NB4 (cell line): ENCODE results near the gene OR13J1.

Experiments
- DNase-seq: peaks from one replicate; pipeline ENCODE4 v3.0.0; 2010; ENCODE audit warnings: low read depth
- H3K4me3 ChIP-seq: one replicate; pipeline ENCODE4 v1.5.1; 2011; ENCODE audit warnings: mild to moderate bottlenecking, low read depth, low read length, moderate library complexity
- MYC ChIP-seq: IDR thresholded peaks from 2 replicates; pipeline ENCODE4 v1.6.1; 2011; ENCODE audit warnings: low read depth, low read length
- POLR2A ChIP-seq: IDR thresholded peaks from 2 replicates; pipeline ENCODE4 v1.6.1; 2011; ENCODE audit warnings: mild to moderate bottlenecking; ENCODE audit not compliant: insufficient read length; ENCODE audit errors: extremely low read depth
- TF ChIP-seq, protein P1 (sequence below): IDR thresholded peaks from 2 replicates; pipeline ENCODE4 v1.6.1; 2011; ENCODE audit warnings: low read depth, low read length
- TF ChIP-seq, protein P2 (sequence below): IDR thresholded peaks from one replicate; pipeline ENCODE4 v1.5.1; 2012; ENCODE audit warnings: low read depth, low read length

Gene OR13J1

DNA sequence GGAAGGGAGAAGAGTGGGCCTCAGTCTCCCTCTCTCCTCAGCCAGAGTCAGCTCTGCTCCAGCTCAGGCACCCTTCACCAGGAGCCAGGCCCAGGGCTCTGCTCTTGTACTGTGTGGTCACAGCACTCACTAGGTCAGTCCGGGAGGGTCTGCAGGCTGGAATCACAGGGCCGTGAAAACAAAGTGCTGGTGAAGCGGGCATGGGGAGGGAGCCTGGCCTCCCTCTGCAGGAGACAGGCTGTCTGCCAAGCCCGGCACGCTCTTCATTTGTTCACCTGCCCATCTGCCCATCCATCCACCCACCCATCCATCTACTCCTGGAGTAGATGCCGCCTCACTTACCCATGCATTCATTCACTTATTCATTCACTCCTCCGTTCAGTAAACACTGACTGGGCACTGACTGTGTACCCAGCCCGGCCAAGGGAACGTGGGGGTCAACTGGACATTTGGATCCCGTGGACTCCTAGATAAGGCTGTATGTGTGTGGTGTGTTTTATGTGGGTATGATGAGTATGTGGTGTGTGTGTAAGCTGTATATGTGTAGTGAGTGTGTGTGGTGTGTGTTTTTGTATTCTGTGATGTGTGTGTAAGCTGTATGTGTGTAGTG is 42.7 kb upstream of the OR13J1 start:
- TF ChIP-seq POLR2A (no peak), MYC (no peak)
- TF ChIP-seq, protein P1, sequence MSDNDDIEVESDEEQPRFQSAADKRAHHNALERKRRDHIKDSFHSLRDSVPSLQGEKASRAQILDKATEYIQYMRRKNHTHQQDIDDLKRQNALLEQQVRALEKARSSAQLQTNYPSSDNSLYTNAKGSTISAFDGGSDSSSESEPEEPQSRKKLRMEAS: no peak
- TF ChIP-seq, protein P2, sequence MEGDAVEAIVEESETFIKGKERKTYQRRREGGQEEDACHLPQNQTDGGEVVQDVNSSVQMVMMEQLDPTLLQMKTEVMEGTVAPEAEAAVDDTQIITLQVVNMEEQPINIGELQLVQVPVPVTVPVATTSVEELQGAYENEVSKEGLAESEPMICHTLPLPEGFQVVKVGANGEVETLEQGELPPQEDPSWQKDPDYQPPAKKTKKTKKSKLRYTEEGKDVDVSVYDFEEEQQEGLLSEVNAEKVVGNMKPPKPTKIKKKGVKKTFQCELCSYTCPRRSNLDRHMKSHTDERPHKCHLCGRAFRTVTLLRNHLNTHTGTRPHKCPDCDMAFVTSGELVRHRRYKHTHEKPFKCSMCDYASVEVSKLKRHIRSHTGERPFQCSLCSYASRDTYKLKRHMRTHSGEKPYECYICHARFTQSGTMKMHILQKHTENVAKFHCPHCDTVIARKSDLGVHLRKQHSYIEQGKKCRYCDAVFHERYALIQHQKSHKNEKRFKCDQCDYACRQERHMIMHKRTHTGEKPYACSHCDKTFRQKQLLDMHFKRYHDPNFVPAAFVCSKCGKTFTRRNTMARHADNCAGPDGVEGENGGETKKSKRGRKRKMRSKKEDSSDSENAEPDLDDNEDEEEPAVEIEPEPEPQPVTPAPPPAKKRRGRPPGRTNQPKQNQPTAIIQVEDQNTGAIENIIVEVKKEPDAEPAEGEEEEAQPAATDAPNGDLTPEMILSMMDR: no peak

DNA sequence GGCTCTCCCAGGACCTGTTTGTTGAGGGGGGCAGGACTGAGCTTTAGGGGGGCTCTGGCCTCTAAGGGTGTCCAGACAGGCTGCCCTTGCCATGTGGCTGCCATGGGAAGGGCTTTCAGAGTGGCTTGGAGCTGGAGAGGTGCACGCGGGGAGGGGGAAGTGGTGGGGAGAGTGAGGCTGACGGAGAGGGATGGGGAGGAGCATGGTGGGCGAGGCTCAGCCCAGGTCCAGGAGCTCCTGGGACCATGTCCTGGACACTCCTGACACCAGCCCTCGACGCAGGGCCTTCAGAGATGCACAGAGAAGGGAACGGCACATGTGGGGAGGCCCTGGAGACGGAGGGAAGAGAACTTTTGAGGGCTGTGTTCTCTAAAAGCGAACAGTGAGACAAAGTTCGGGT is 41.5 kb upstream of the OR13J1 start:
- H3K4me3 ChIP-seq: no peak overlapping the region
- no peak for DNase-seq
- no peak for TF ChIP-seq POLR2A

More for the DNA sequence above, 42.7 kb upstream of the OR13J1 start:
- no peak for DNase-seq
- H3K4me3 ChIP-seq: no peak overlapping the region

DNA sequence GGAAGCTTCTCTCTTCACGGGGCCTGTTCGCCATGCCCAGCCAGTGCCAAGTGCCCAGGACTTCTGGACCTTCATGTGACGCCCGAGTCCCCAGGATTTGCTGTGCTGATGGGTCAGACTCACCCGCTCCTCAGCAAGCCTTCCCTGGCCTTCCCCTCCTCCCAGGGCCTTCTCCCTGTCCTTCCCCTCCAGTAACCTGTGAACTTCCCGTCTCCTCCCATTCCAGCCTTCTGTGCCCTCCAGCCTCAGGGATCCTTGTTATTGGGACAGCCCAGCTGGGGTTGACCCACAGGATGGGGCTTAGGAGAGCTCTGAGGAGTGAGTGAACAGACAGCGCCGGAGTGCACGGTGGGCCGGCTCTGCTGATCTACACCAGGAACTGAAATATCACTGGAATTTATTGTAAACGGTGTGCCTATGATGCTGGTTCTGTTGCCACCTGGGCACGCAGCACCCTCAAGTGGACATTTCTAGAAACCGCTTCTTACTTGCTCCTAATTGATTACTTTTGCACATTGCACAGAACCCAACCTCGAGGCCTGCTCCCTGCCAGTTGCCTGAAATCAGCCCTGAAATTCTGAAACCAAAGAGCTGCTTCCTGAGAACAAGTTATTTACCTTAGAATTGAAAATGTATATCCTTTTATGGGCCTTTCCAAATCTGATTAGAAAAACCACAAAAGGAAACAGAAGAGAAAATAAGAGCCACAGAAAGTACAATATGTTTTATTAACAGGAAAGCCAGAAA is 40.6 kb upstream of the OR13J1 start:
- TF ChIP-seq, protein P2: peak; percentile 39
- no peak for TF ChIP-seq MYC
- TF ChIP-seq, protein P1: no peak
- TF ChIP-seq POLR2A: no peak
- no peak overlapping the region for H3K4me3 ChIP-seq
- DNase-seq: peak; percentile 39

GRCh38 chr9:35909687-35910612 is 39.7 kb upstream of the OR13J1 start:
- TF ChIP-seq POLR2A (no peak), MYC (no peak)
- TF ChIP-seq, protein P1: no peak
- TF ChIP-seq, protein P2: no peak
- no peak for DNase-seq
- no peak overlapping the region for H3K4me3 ChIP-seq

DNA sequence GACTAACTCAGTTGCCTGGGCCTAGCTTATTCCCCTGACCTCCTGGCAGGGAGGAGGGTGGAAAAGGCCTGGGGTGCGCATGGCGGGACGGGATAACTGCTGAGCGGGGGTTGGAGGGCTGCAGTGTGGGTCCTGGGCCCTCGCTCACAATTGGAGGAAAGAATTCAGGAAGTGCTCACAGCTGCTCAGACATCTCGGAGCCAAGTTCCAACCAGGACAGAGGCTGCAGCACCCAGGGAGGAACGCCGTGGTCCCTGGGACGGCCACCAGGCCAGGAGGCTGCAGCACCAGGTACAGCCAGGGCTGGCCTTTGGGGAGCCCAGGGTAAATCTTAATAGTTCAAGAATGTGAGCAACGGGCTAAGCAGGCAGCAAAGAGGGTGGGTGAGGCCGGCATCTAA is 39.1 kb upstream of the OR13J1 start, which contains the start of gene SPAAR:
Gene SPAAR, plus strand, starts transcription at position 217 of the 400 bp plus-strand sequence. CDS start 974 bp downstream, outside the sequence.
- H3K4me3 ChIP-seq: no peak within 1 kb of the TSS
- DNase-seq: no peak
- TF ChIP-seq, protein P2: no peak
- TF ChIP-seq POLR2A: no peak
- no peak for TF ChIP-seq MYC
- TF ChIP-seq, protein P1: no peak
